Endothelial cell of umbilical vein (primary cell): ENCODE data around the gene DNAJC4. TPM values are rescaled to one million over a fixed set of nuclear protein-coding genes. Genes with fewer than 3 reads are reported as not detected.

Experiments used
- BruUV-seq: library from RNA; stranded (reverse); fragments of 400-500 nt; replicated peaks from 2 replicates; lab custom pipeline; 2021; lab: Mats Ljungman, UMichigan
- CTCF ChIA-PET: fragments of 300-600, 350-600 bp; sonication (Branson Sonifier 250); formaldehyde crosslinking; loops from one replicate; lab custom pipeline; 2021; ENCODE audit warnings: antibody characterized with exemption, inconsistent platforms; lab: Charles Lee
- POLR2A ChIA-PET: fragments of 300-600, 350-600 bp; sonication (Branson Sonifier 250); formaldehyde crosslinking; loops from one replicate; lab custom pipeline; 2021; ENCODE audit warnings: antibody characterized with exemption, inconsistent platforms; lab: Charles Lee
- DNase-seq: peaks from one replicate; pipeline ENCODE4 v3.0.0-alpha.2; 2011; ENCODE audit warnings: low read depth, low spot score
- FAIRE-seq: peaks from 2 replicates; lab custom pipeline; 2011; peaks lifted over from hg19 to GRCh38; lab: Jason Lieb, UNC
- H2AFZ ChIP-seq: 2 replicates; pipeline ENCODE4 v1.6.0; 2012; ENCODE audit warnings: low read depth, low read length, control low read depth, inconsistent platforms
- H3K27ac ChIP-seq: 2 replicates; pipeline ENCODE4 v1.5.1; 2011; ENCODE audit warnings: low read depth, mild to moderate bottlenecking, control low read depth, low read length, moderate library complexity; ENCODE audit not compliant: insufficient read depth
- H3K27me3 ChIP-seq, 2 experiments: 2 replicates each; pipeline versions ENCODE4 v1.6.0 to v1.6.1; 2011; ENCODE audit warnings: low read length in 2 of 2, mixed read lengths in 1 of 2; ENCODE audit not compliant: control insufficient read depth in 2 of 2, insufficient read depth in 2 of 2
- H3K36me3 ChIP-seq, 2 experiments: 2 replicates in 1 of 2; 3 replicates in 1 of 2; pipeline ENCODE4 v1.5.1; 2011; ENCODE audit warnings: low read length in 2 of 2, mild to moderate bottlenecking in 1 of 2, moderate library complexity in 1 of 2; ENCODE audit not compliant: control insufficient read depth in 2 of 2, insufficient read depth in 2 of 2; ENCODE audit errors: extremely low read depth in 1 of 2
- H3K4me1 ChIP-seq: 3 replicates; pipeline ENCODE4 v1.5.1; 2011; ENCODE audit warnings: mild to moderate bottlenecking, low read length; ENCODE audit not compliant: control insufficient read depth, insufficient read depth; ENCODE audit errors: extremely low read depth
- H3K4me2 ChIP-seq: 2 replicates; pipeline ENCODE4 v1.6.1; 2011; ENCODE audit warnings: low read length, control low read depth, mixed read lengths; ENCODE audit not compliant: insufficient read depth
- H3K4me3 ChIP-seq, 3 experiments: fragments of 200-600 bp in 1 of 3; sonication (generic), shearing (Covaris generic) in 1 of 3; replicated peaks in 1 of 3; 2 replicates each; pipeline ENCODE4 v1.5.1; 2011 to 2016; ENCODE audit warnings: control low read depth in 3 of 3, low read length in 3 of 3, mild to moderate bottlenecking in 2 of 3, inconsistent platforms in 1 of 3, low read depth in 1 of 3, moderate library complexity in 1 of 3; ENCODE audit not compliant: insufficient read depth in 1 of 3
- H3K79me2 ChIP-seq: 2 replicates; pipeline ENCODE4 v1.6.0; 2012; ENCODE audit warnings: low read length, inconsistent platforms; ENCODE audit not compliant: control insufficient read depth, insufficient read depth
- H3K9ac ChIP-seq: replicated peaks from 2 replicates; pipeline ENCODE3; 2011; ENCODE audit warnings: low read length, control low read depth; ENCODE audit not compliant: insufficient read depth; ENCODE audit errors: extremely low read depth
- H3K9me1 ChIP-seq: replicated peaks from 3 replicates; pipeline ENCODE4 v1.6.0; 2011; ENCODE audit warnings: mild to moderate bottlenecking, low read length; ENCODE audit not compliant: control insufficient read depth, insufficient read depth; ENCODE audit errors: extremely low read depth
- H3K9me3 ChIP-seq: replicated peaks from 2 replicates; pipeline ENCODE4 v1.5.1; 2012; ENCODE audit warnings: low read length, inconsistent platforms; ENCODE audit not compliant: control insufficient read depth, insufficient read depth
- H4K20me1 ChIP-seq: replicated peaks from 2 replicates; pipeline ENCODE3; 2011; ENCODE audit warnings: mild to moderate bottlenecking, low read length; ENCODE audit not compliant: control insufficient read depth, insufficient read depth; ENCODE audit errors: extremely low read depth
- CTCF ChIP-seq, 2 donors: IDR thresholded peaks; 1 replicate in 1 of 2; 2 replicates in 1 of 2; pipeline ENCODE4 v1.5.1; 2011; ENCODE audit warnings: low read length in 2 of 2, mild to moderate bottlenecking in 2 of 2, moderate library complexity in 2 of 2, control low read depth in 1 of 2, inconsistent platforms in 1 of 2, low read depth in 1 of 2; ENCODE audit not compliant: insufficient read depth in 1 of 2; ENCODE audit errors: extremely low read depth in 1 of 2
- EZH2 ChIP-seq: IDR thresholded peaks from 2 replicates; pipeline ENCODE4 v1.6.1; 2012; ENCODE audit warnings: borderline replicate concordance, low read depth, mild to moderate bottlenecking, moderate library complexity, low read length, inconsistent platforms; ENCODE audit not compliant: severe bottlenecking
- GATA2 ChIP-seq: IDR thresholded peaks from 2 replicates; pipeline ENCODE4 v1.7.0; 2011; ENCODE audit warnings: low read depth, mild to moderate bottlenecking, moderate library complexity, mixed read lengths, low read length; ENCODE audit not compliant: insufficient read length, insufficient read depth
- JUN ChIP-seq: IDR thresholded peaks from 2 replicates; pipeline ENCODE4 v1.6.1; 2011; ENCODE audit warnings: borderline replicate concordance, low read depth; ENCODE audit not compliant: insufficient read length, insufficient read depth
- MAX ChIP-seq: IDR thresholded peaks from 2 replicates; pipeline ENCODE4 v1.6.1; 2011; ENCODE audit not compliant: insufficient read depth, insufficient read length
- MYC ChIP-seq: IDR thresholded peaks from one replicate; pipeline ENCODE4 v1.6.1; 2011; ENCODE audit warnings: mild to moderate bottlenecking, low read depth, low read length
- POLR2A ChIP-seq: IDR thresholded peaks from 2 replicates; pipeline ENCODE4 v1.6.1; 2012; ENCODE audit warnings: low read depth, mild to moderate bottlenecking, control low read depth, low read length
- POLR2AphosphoS5 ChIP-seq: IDR thresholded peaks from 2 replicates; pipeline ENCODE4 v1.6.1; 2012; ENCODE audit warnings: low read depth, mild to moderate bottlenecking, control low read depth, low read length, moderate library complexity; ENCODE audit not compliant: insufficient read depth
- dilution Hi-C: fragments of 300-500 bp; cut with MboI; formaldehyde crosslinking; loops from one replicate; pipeline ENCODE4 v1.15.0; 2019; ENCODE audit warnings: low sequenced_read_pairs; ENCODE audit not compliant: extremely low pct_ligation_motif_present
- intact Hi-C: fragments of 100-400 bp; cut with micrococcal nuclease; formaldehyde crosslinking; loops from one replicate; pipeline ENCODE4 v1.10.0; 2022
- polyA plus RNA-seq, 4 experiments: library from polyadenylated mRNA; depleted of rRNA in 3 of 4; stranded (reverse) in 3 of 4; unstranded in 1 of 4; fragments of >200 nt; gene quantifications; 2 replicates each; pipeline versions ENCODE4 v1.2.1 to v1.2.3, GENCODE V29; 2011 to 2012; ENCODE audit warnings: missing spikeins in 1 of 4
- total RNA-seq: library from RNA; stranded (reverse); gene quantifications from 2 replicates; pipeline ENCODE4 v1.2.3, GENCODE V29; 2021

The DNAJC4 gene
- total and polyA plus RNA-seq, 2 donors (not counting 3 experiments of a cell fraction or from before 2014, with no cell fraction given), result 23.5 to 41.2 TPM

GRCh38 chr11:64186492-64187165 lies 43.7 kb upstream of the DNAJC4 start:
- H3K9ac ChIP-seq, result peak overlapping the region; percentile 49
- TF ChIP-seq MYC (no peak), POLR2AphosphoS5 (no peak), GATA2 (no peak), JUN (no peak), MAX (no peak), EZH2 (no peak), POLR2A (no peak), CTCF (IDR thresholded peaks at IDR 0.05; ENCODE audit: extremely low read depth in 1 of 2, insufficient read depth in 1 of 2, low read depth in 1 of 2, low read length in 2 of 2) (no peak)
- DNase-seq (peak; percentile 39), FAIRE-seq (peak; percentile 69)
- no TSS peak for BruUV-seq
- peaks cover 9% of the 10 kb centered on the region for H3K4me1 ChIP-seq
- H3K27me3 ChIP-seq, result no peaks in the 10 kb centered on the region
- H3K27ac ChIP-seq, result no peak overlapping the region
- dilution Hi-C loops, result no loop called here
- H3K4me3 ChIP-seq, result no peak overlapping the region
- H3K9me1 ChIP-seq, result no peaks in the 10 kb centered on the region
- H3K36me3 ChIP-seq, result peaks cover 0 to 2% of the 10 kb centered on the region in 2 experiments
- intact Hi-C loops, result loop anchor here (1.0 to 5.0 kb wide), 3 partner anchors 21 to 101 kb away; partner anchors contain the start of genes DNAJC4, GPR137 and VEGFB
- no peaks in the 10 kb centered on the region for H3K9me3 ChIP-seq
- ChIA-PET POLR2A (interaction anchor here (0.9 to 1.5 kb wide), 3 partner anchors 21 to 131 kb away, joined by 3 to 6 read pairs (median 6); partner anchors contain the start of genes FERMT3, PRDX5 and TRMT112), CTCF (interaction anchor here (0.9 to 3.3 kb wide), 11 partner anchors 11 to 184 kb away, joined by 3 to 27 read pairs (median 5); partner anchors contain the start of genes BAD, CATSPERZ and FKBP2)
- H2AFZ ChIP-seq, result no peak overlapping the region
- no peaks in the 10 kb centered on the region for H4K20me1 ChIP-seq
- peaks cover 31% of the 10 kb centered on the region for H3K79me2 ChIP-seq
- H3K4me2 ChIP-seq, result no peak overlapping the region
